Measurements from ENCODE around the gene PIP4K2C. TPM values are rescaled to one million over a fixed set of nuclear protein-coding genes. Genes with fewer than 3 reads are reported as not detected.
"Not testable (repeated sequence)": the region's sequence is repeated elsewhere in the genome, so short reads cannot be mapped to it uniquely, and the experiment has no call there.

Gene PIP4K2C
- total RNA-seq, 1 donor from 2014 or later: 12.4 TPM

- ATAC-seq (ENCODE audit: poor library complexity): no peak
- no peak for DNase-seq
- intact Hi-C loops (cut with DNase I): no loop called here
Observed at GRCh38 chr12:57640175-57641042, 49.4 kb downstream of the PIP4K2C start.

- DNase-seq (no peak), ATAC-seq (ENCODE audit: poor library complexity) (no peak)
- intact Hi-C loops (cut with DNase I): no loop called here
Observed at GRCh38 chr12:57641699-57642442, 50.9 kb downstream of the PIP4K2C start.

- ATAC-seq (ENCODE audit: poor library complexity); intact Hi-C loops (cut with DNase I); DNase-seq: not testable (repeated sequence)
Observed at GRCh38 chr12:57645990-57646658, 55.1 kb downstream of the PIP4K2C start.

- DNase-seq; ATAC-seq (ENCODE audit: poor library complexity); intact Hi-C loops (cut with DNase I): not testable (repeated sequence)
Observed at GRCh38 chr12:57646659-57647049, 55.7 kb downstream of the PIP4K2C start.

Other genes with a start within 250 kb of the PIP4K2C start
- gene R3HDM2, start 160.1 kb upstream of the PIP4K2C start, total RNA-seq: 48.9 TPM
- not detected for gene INHBC, start 156.4 kb upstream of the PIP4K2C start, total RNA-seq
- not detected for gene INHBE, start 135.9 kb upstream of the PIP4K2C start, total RNA-seq
- 0.56 TPM for gene GLI1, start 131.4 kb upstream of the PIP4K2C start, total RNA-seq
- 4.1 TPM for gene ARHGAP9, start 111.3 kb upstream of the PIP4K2C start, total RNA-seq
- 63.5 TPM for gene MARS1, start 103.1 kb upstream of the PIP4K2C start, total RNA-seq
- gene DDIT3, start 70.7 kb upstream of the PIP4K2C start, total RNA-seq: 16.4 TPM
- 25.4 TPM for gene MBD6, start 68.4 kb upstream of the PIP4K2C start, total RNA-seq
- gene DCTN2, start 44.0 kb upstream of the PIP4K2C start, total RNA-seq: 95.0 TPM
- 0.08 TPM for gene KIF5A, start 41.1 kb upstream of the PIP4K2C start, total RNA-seq
- gene DTX3, start 13.6 kb downstream of the PIP4K2C start, total RNA-seq: 21.7 TPM
- 14.3 TPM for gene ARHGEF25, start 20.2 kb downstream of the PIP4K2C start, total RNA-seq
- gene B4GALNT1, start 42.0 kb downstream of the PIP4K2C start, total RNA-seq: 5.6 TPM
- 102 TPM for gene OS9, start 102.9 kb downstream of the PIP4K2C start, total RNA-seq
- 6.6 TPM for gene AGAP2, start 147.6 kb downstream of the PIP4K2C start, total RNA-seq
- 27.5 TPM for gene TSPAN31, start 153.8 kb downstream of the PIP4K2C start, total RNA-seq
- 41.1 TPM for gene CDK4, start 161.1 kb downstream of the PIP4K2C start, total RNA-seq
- gene MARCHF9, start 163.9 kb downstream of the PIP4K2C start, total RNA-seq: 12.2 TPM
- not detected for gene CYP27B1, start 175.9 kb downstream of the PIP4K2C start, total RNA-seq
- 7.2 TPM for gene METTL1, start 180.9 kb downstream of the PIP4K2C start, total RNA-seq
- gene EEF1AKMT3, start 181.4 kb downstream of the PIP4K2C start, total RNA-seq: 1.2 TPM
- 49.5 TPM for gene TSFM, start 191.6 kb downstream of the PIP4K2C start, total RNA-seq
- gene AVIL, start 227.5 kb downstream of the PIP4K2C start, total RNA-seq: 2.1 TPM

Measured in Right ventricle myocardium superior (tissue), 1 donor.